ENCODE measurements around the gene CCNL2.

The CCNL2 gene

GRCh38 chr1:1437904-1438376 is 38.8 kb upstream of the CCNL2 start:
- H3K27me3 ChIP-seq (ENCODE audit: low read depth, low read length), result no peaks in the 10 kb centered on the region
- H4K20me1 ChIP-seq (ENCODE audit: insufficient read depth, low read length), result no peaks in the 10 kb centered on the region
- peak overlapping the region; percentile 31; the same call in 1 of the 2 replicates for H3K9ac ChIP-seq (ENCODE audit: low read length)
- H3K9me3 ChIP-seq (ENCODE audit: insufficient read depth, low read length), result no peaks in the 10 kb centered on the region
- H3K27ac ChIP-seq (ENCODE audit: low read length), result peak overlapping the region; percentile 28; the same call in 1 of the 2 replicates
- H3K79me2 ChIP-seq (ENCODE audit: low read length), result no peaks in the 10 kb centered on the region
- H3K4me1 ChIP-seq (ENCODE audit: low read length), result peaks cover 26% of the 10 kb centered on the region
- peak overlapping the region; percentile 75 for H3K4me2 ChIP-seq (ENCODE audit: low read length)
- no peaks in the 10 kb centered on the region for H3K36me3 ChIP-seq (replicated peaks; ENCODE audit: low read depth, low read length)
- TF ChIP-seq EZH2phosphoT487 (IDR thresholded peaks at IDR 0.05; ENCODE audit: low read depth) (no peak), CTCF (IDR thresholded peaks at IDR 0.05; ENCODE audit: low read depth, low read length) (no peak)
- peak overlapping the region; percentile 41 for H3K4me3 ChIP-seq (ENCODE audit: low read length)
- H2AFZ ChIP-seq (ENCODE audit: low read depth, low read length), result peak overlapping the region; percentile 22; the same call in 1 of the 2 replicates

- Histone ChIP-seq H3K27me3 (ENCODE audit: low read depth, low read length) (no peaks in the 10 kb centered on the region), H2AFZ (ENCODE audit: low read depth, low read length) (no peak overlapping the region), H4K20me1 (ENCODE audit: insufficient read depth, low read length) (no peaks in the 10 kb centered on the region), H3K4me2 (ENCODE audit: low read length) (peak overlapping the region; percentile 75), H3K36me3 (replicated peaks; ENCODE audit: low read depth, low read length) (no peaks in the 10 kb centered on the region), H3K79me2 (ENCODE audit: low read length) (no peaks in the 10 kb centered on the region), H3K4me3 (ENCODE audit: low read length) (peak overlapping the region; percentile 41; the same call in 1 of the 2 replicates), H3K27ac (ENCODE audit: low read length) (peak overlapping the region; percentile 28; the same call in 1 of the 2 replicates), H3K9me3 (ENCODE audit: insufficient read depth, low read length) (no peaks in the 10 kb centered on the region), H3K9ac (ENCODE audit: low read length) (peak overlapping the region; percentile 31; the same call in 1 of the 2 replicates), H3K4me1 (ENCODE audit: low read length) (peaks cover 26% of the 10 kb centered on the region)
- no peak for TF ChIP-seq EZH2phosphoT487 (IDR thresholded peaks at IDR 0.05; ENCODE audit: low read depth)
- TF ChIP-seq CTCF (IDR thresholded peaks at IDR 0.05; ENCODE audit: low read depth, low read length), result no peak
Measured at GRCh38 chr1:1437033-1437903, 38.1 kb upstream of the CCNL2 start.

- Histone ChIP-seq H3K4me3 (ENCODE audit: low read length) (no peak overlapping the region), H3K27ac (ENCODE audit: low read length) (no peak overlapping the region), H3K36me3 (replicated peaks; ENCODE audit: low read depth, low read length) (no peaks in the 10 kb centered on the region), H2AFZ (ENCODE audit: low read depth, low read length) (no peak overlapping the region), H3K4me2 (ENCODE audit: low read length) (no peak overlapping the region), H4K20me1 (ENCODE audit: insufficient read depth, low read length) (no peaks in the 10 kb centered on the region), H3K9ac (ENCODE audit: low read length) (no peak overlapping the region), H3K9me3 (ENCODE audit: insufficient read depth, low read length) (no peaks in the 10 kb centered on the region), H3K27me3 (ENCODE audit: low read depth, low read length) (no peaks in the 10 kb centered on the region), H3K79me2 (ENCODE audit: low read length) (no peaks in the 10 kb centered on the region), H3K4me1 (ENCODE audit: low read length) (peaks cover 26% of the 10 kb centered on the region)
- TF ChIP-seq CTCF (IDR thresholded peaks at IDR 0.05; ENCODE audit: low read depth, low read length) (no peak), EZH2phosphoT487 (IDR thresholded peaks at IDR 0.05; ENCODE audit: low read depth) (no peak)
Measured at GRCh38 chr1:1436630-1437032, 37.5 kb upstream of the CCNL2 start.

DNA sequence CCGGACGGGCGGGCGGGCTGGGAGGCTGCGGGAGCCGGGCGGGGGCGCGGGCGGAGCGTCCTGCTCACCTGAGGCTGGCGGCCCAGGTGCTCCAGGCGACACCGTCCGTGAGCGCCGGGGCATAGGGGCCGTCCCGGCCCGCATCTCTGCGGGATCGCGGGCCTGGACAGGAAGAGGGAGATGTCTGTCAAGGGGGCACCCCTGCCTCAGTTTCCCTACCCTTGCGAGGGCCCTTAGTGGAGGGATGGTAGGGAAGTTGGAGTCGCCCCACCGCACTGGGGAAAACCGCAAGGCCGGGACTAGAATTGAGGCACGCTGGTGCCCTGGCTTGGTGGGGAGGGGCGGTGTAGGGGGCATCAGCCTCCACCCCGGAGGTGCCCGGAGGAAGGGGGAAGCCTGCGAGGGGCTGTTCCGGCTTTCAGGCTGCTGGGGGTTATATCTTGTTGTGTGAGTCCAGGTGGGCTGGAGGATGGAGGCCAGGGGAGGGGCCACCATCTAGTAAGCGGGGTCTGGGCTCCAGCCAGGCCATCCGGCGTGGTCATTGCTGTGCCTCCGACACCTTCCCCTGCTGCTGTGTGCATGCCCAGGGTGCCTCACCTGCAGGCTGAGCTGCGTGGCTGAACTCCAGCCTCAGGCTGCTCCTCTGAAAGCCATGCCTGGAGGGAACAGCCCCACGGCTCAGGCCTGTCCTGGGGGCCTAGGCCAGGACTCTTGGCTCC is 36.9 kb upstream of the CCNL2 start:
- no peaks in the 10 kb centered on the region for H4K20me1 ChIP-seq (ENCODE audit: insufficient read depth, low read length)
- H3K9ac ChIP-seq (ENCODE audit: low read length), result no peak overlapping the region
- peaks cover 20% of the 10 kb centered on the region for H3K4me1 ChIP-seq (ENCODE audit: low read length)
- H3K4me2 ChIP-seq (ENCODE audit: low read length), result no peak overlapping the region
- TF ChIP-seq CTCF (IDR thresholded peaks at IDR 0.05; ENCODE audit: low read depth, low read length) (no peak), EZH2phosphoT487 (IDR thresholded peaks at IDR 0.05; ENCODE audit: low read depth) (no peak)
- H3K79me2 ChIP-seq (ENCODE audit: low read length), result no peaks in the 10 kb centered on the region
- no peaks in the 10 kb centered on the region for H3K36me3 ChIP-seq (replicated peaks; ENCODE audit: low read depth, low read length)
- no peak overlapping the region for H2AFZ ChIP-seq (ENCODE audit: low read depth, low read length)
- H3K27ac ChIP-seq (ENCODE audit: low read length), result no peak overlapping the region
- no peak overlapping the region for H3K4me3 ChIP-seq (ENCODE audit: low read length)
- no peaks in the 10 kb centered on the region for H3K27me3 ChIP-seq (ENCODE audit: low read depth, low read length)
- H3K9me3 ChIP-seq (ENCODE audit: insufficient read depth, low read length), result no peaks in the 10 kb centered on the region
